ENCODE results near the gene SLC45A1. TPM values are rescaled to one million over a fixed set of nuclear protein-coding genes. Genes with fewer than 3 reads are reported as not detected.

The SLC45A1 gene
- total RNA-seq, 1 donor: not detected

GRCh38 chr1:8323706-8324105 lies 5.8 kb downstream of the SLC45A1 start:
- Histone ChIP-seq H3K27me3 (ENCODE audit: insufficient read depth, low read length) (peaks cover 1% of the 10 kb centered on the region), H3K4me1 (ENCODE audit: insufficient read depth, low read length) (peaks cover under 1% of the 10 kb centered on the region), H3K9me3 (ENCODE audit: low read depth, low read length) (no peaks in the 10 kb centered on the region), H3K4me3 (ENCODE audit: low read length) (no peak overlapping the region)

GRCh38 chr1:8324176-8324810 lies 6.4 kb downstream of the SLC45A1 start:
- no peak overlapping the region for H3K4me3 ChIP-seq (ENCODE audit: low read length)
- H3K9me3 ChIP-seq (ENCODE audit: low read depth, low read length): no peaks in the 10 kb centered on the region
- H3K4me1 ChIP-seq (ENCODE audit: insufficient read depth, low read length): no peaks in the 10 kb centered on the region
- H3K27me3 ChIP-seq (ENCODE audit: insufficient read depth, low read length): no peaks in the 10 kb centered on the region

GRCh38 chr1:8325771-8326170 lies 7.9 kb downstream of the SLC45A1 start:
- H3K9me3 ChIP-seq (ENCODE audit: low read depth, low read length): no peaks in the 10 kb centered on the region
- H3K27me3 ChIP-seq (ENCODE audit: insufficient read depth, low read length): no peaks in the 10 kb centered on the region
- H3K4me1 ChIP-seq (ENCODE audit: insufficient read depth, low read length): no peaks in the 10 kb centered on the region
- no peak overlapping the region for H3K4me3 ChIP-seq (ENCODE audit: low read length)

- no peaks in the 10 kb centered on the region for H3K9me3 ChIP-seq (ENCODE audit: low read depth, low read length)
Measured at GRCh38 chr1:8326265-8326664, 8.4 kb downstream of the SLC45A1 start.

GRCh38 chr1:8328271-8328670 lies 10.4 kb downstream of the SLC45A1 start:
- Histone ChIP-seq H3K9me3 (ENCODE audit: low read depth, low read length) (no peaks in the 10 kb centered on the region), H3K4me1 (ENCODE audit: insufficient read depth, low read length) (no peaks in the 10 kb centered on the region), H3K4me3 (ENCODE audit: low read length) (no peak overlapping the region), H3K27me3 (ENCODE audit: insufficient read depth, low read length) (no peaks in the 10 kb centered on the region)

More at GRCh38 chr1:8326265-8326664, 8.4 kb downstream of the SLC45A1 start:
- H3K4me3 ChIP-seq (ENCODE audit: low read length): no peak overlapping the region
- H3K4me1 ChIP-seq (ENCODE audit: insufficient read depth, low read length): no peaks in the 10 kb centered on the region
- H3K27me3 ChIP-seq (ENCODE audit: insufficient read depth, low read length): no peaks in the 10 kb centered on the region

GRCh38 chr1:8329439-8329838 lies 11.5 kb downstream of the SLC45A1 start:
- Histone ChIP-seq H3K9me3 (ENCODE audit: low read depth, low read length) (no peaks in the 10 kb centered on the region), H3K27me3 (ENCODE audit: insufficient read depth, low read length) (no peaks in the 10 kb centered on the region), H3K4me3 (ENCODE audit: low read length) (no peak overlapping the region), H3K4me1 (ENCODE audit: insufficient read depth, low read length) (no peaks in the 10 kb centered on the region)

GRCh38 chr1:8329858-8330257 lies 11.9 kb downstream of the SLC45A1 start:
- Histone ChIP-seq H3K4me3 (ENCODE audit: low read length) (no peak overlapping the region), H3K9me3 (ENCODE audit: low read depth, low read length) (no peaks in the 10 kb centered on the region), H3K4me1 (ENCODE audit: insufficient read depth, low read length) (no peaks in the 10 kb centered on the region), H3K27me3 (ENCODE audit: insufficient read depth, low read length) (no peaks in the 10 kb centered on the region)

- H3K4me3 ChIP-seq (ENCODE audit: low read length): no peak overlapping the region
- H3K27me3 ChIP-seq (ENCODE audit: insufficient read depth, low read length): no peaks in the 10 kb centered on the region
- no peaks in the 10 kb centered on the region for H3K4me1 ChIP-seq (ENCODE audit: insufficient read depth, low read length)
- no peaks in the 10 kb centered on the region for H3K9me3 ChIP-seq (ENCODE audit: low read depth, low read length)
Measured at GRCh38 chr1:8330271-8331125, 12.6 kb downstream of the SLC45A1 start.

GRCh38 chr1:8332806-8333205 lies 14.9 kb downstream of the SLC45A1 start:
- H3K4me3 ChIP-seq (ENCODE audit: low read length): no peak overlapping the region
- no peaks in the 10 kb centered on the region for H3K4me1 ChIP-seq (ENCODE audit: insufficient read depth, low read length)
- H3K27me3 ChIP-seq (ENCODE audit: insufficient read depth, low read length): no peaks in the 10 kb centered on the region
- no peaks in the 10 kb centered on the region for H3K9me3 ChIP-seq (ENCODE audit: low read depth, low read length)

GRCh38 chr1:8333246-8333987 lies 15.5 kb downstream of the SLC45A1 start:
- Histone ChIP-seq H3K4me3 (ENCODE audit: low read length) (no peak overlapping the region), H3K9me3 (ENCODE audit: low read depth, low read length) (no peaks in the 10 kb centered on the region), H3K4me1 (ENCODE audit: insufficient read depth, low read length) (no peaks in the 10 kb centered on the region), H3K27me3 (ENCODE audit: insufficient read depth, low read length) (no peaks in the 10 kb centered on the region)

- Histone ChIP-seq H3K4me1 (ENCODE audit: insufficient read depth, low read length) (no peaks in the 10 kb centered on the region), H3K27me3 (ENCODE audit: insufficient read depth, low read length) (no peaks in the 10 kb centered on the region), H3K9me3 (ENCODE audit: low read depth, low read length) (no peaks in the 10 kb centered on the region), H3K4me3 (ENCODE audit: low read length) (no peak overlapping the region)
Measured at GRCh38 chr1:8334106-8334851, 16.4 kb downstream of the SLC45A1 start.

GRCh38 chr1:8335246-8335645 lies 17.3 kb downstream of the SLC45A1 start:
- Histone ChIP-seq H3K4me1 (ENCODE audit: insufficient read depth, low read length) (no peaks in the 10 kb centered on the region), H3K27me3 (ENCODE audit: insufficient read depth, low read length) (no peaks in the 10 kb centered on the region), H3K4me3 (ENCODE audit: low read length) (no peak overlapping the region), H3K9me3 (ENCODE audit: low read depth, low read length) (no peaks in the 10 kb centered on the region)

- Histone ChIP-seq H3K27me3 (ENCODE audit: insufficient read depth, low read length) (no peaks in the 10 kb centered on the region), H3K9me3 (ENCODE audit: low read depth, low read length) (no peaks in the 10 kb centered on the region), H3K4me3 (ENCODE audit: low read length) (no peak overlapping the region), H3K4me1 (ENCODE audit: insufficient read depth, low read length) (no peaks in the 10 kb centered on the region)
Measured at GRCh38 chr1:8337776-8338525, 20.0 kb downstream of the SLC45A1 start.

- Histone ChIP-seq H3K9me3 (ENCODE audit: low read depth, low read length) (no peaks in the 10 kb centered on the region), H3K4me1 (ENCODE audit: insufficient read depth, low read length) (no peaks in the 10 kb centered on the region), H3K27me3 (ENCODE audit: insufficient read depth, low read length) (no peaks in the 10 kb centered on the region), H3K4me3 (ENCODE audit: low read length) (no peak overlapping the region)
Measured at GRCh38 chr1:8338526-8339202, 20.8 kb downstream of the SLC45A1 start.

All from mononuclear cell (primary cell).